Astrocyte (in vitro differentiated cells and primary cell): Measurements from ENCODE around the gene TMEM130. TPM values are rescaled to one million over a fixed set of nuclear protein-coding genes. Genes with fewer than 3 reads are reported as not detected.

ENCODE experiments used
- DNase-seq: peaks from one replicate; pipeline ENCODE4 v3.0.0-alpha.2; 2010; ENCODE audit warnings: low read depth
- FAIRE-seq: peaks from 2 replicates; lab custom pipeline; 2011; peaks lifted over from hg19 to GRCh38; lab: Jason Lieb, UNC
- H2AFZ ChIP-seq: 2 replicates; pipeline ENCODE4 v1.6.0; 2012; ENCODE audit warnings: low read depth, low read length, inconsistent platforms
- H3K27ac ChIP-seq: 2 replicates; pipeline ENCODE4 v1.5.1; 2011; ENCODE audit warnings: low read depth, low read length, inconsistent platforms
- H3K27me3 ChIP-seq: 2 replicates; pipeline ENCODE4 v1.6.0; 2011; ENCODE audit warnings: low read length, inconsistent platforms; ENCODE audit not compliant: insufficient read depth
- H3K36me3 ChIP-seq: 2 replicates; pipeline ENCODE4 v1.5.1; 2011; ENCODE audit warnings: low read length, inconsistent platforms; ENCODE audit not compliant: insufficient read depth
- H3K4me1 ChIP-seq: 2 replicates; pipeline ENCODE4 v1.5.1; 2011; ENCODE audit warnings: low read length, inconsistent platforms; ENCODE audit not compliant: insufficient read depth
- H3K4me2 ChIP-seq: 2 replicates; pipeline ENCODE4 v1.6.0; 2012; ENCODE audit warnings: low read length, inconsistent platforms
- H3K4me3 ChIP-seq: 2 replicates; pipeline ENCODE4 v1.5.1; 2011; ENCODE audit warnings: low read depth, mild to moderate bottlenecking, low read length, inconsistent platforms; ENCODE audit not compliant: insufficient read depth
- H3K79me2 ChIP-seq: 2 replicates; pipeline ENCODE4 v1.6.0; 2012; ENCODE audit warnings: mild to moderate bottlenecking, low read length, inconsistent platforms; ENCODE audit not compliant: insufficient read depth
- H3K9ac ChIP-seq: 2 replicates; pipeline ENCODE4 v1.6.0; 2012; ENCODE audit warnings: mild to moderate bottlenecking, low read length, inconsistent platforms
- H3K9me3 ChIP-seq: 2 replicates; pipeline ENCODE4 v1.5.1; 2012; ENCODE audit warnings: low read depth, mild to moderate bottlenecking, low read length, inconsistent platforms; ENCODE audit not compliant: insufficient read depth
- H4K20me1 ChIP-seq: 2 replicates; pipeline ENCODE4 v1.6.0; 2012; ENCODE audit warnings: low read length, inconsistent platforms; ENCODE audit not compliant: insufficient read depth
- H3K27ac Mint-ChIP-seq: one replicate; pipeline ENCODE4 v1.8.0; 2021; ENCODE audit warnings: mild to moderate bottlenecking, mixed read lengths; ENCODE audit not compliant: unreplicated experiment
- H3K27me3 Mint-ChIP-seq: one replicate; pipeline ENCODE4 v1.8.0; 2021; ENCODE audit warnings: low read depth, mixed read lengths; ENCODE audit not compliant: unreplicated experiment
- H3K36me3 Mint-ChIP-seq: one replicate; pipeline ENCODE4 v1.8.0; 2021; ENCODE audit warnings: low read depth, mixed read lengths; ENCODE audit not compliant: unreplicated experiment
- H3K4me1 Mint-ChIP-seq: one replicate; pipeline ENCODE4 v1.8.0; 2021; ENCODE audit warnings: low read depth, mixed read lengths; ENCODE audit not compliant: unreplicated experiment
- H3K4me3 Mint-ChIP-seq: one replicate; pipeline ENCODE4 v1.8.0; 2021; ENCODE audit warnings: mild to moderate bottlenecking, moderate library complexity, mixed read lengths; ENCODE audit not compliant: unreplicated experiment
- H3K9me3 Mint-ChIP-seq: one replicate; pipeline ENCODE4 v1.8.0; 2021; ENCODE audit warnings: mild to moderate bottlenecking, mixed read lengths; ENCODE audit not compliant: unreplicated experiment
- CTCF ChIP-seq: IDR thresholded peaks from 2 replicates; pipeline ENCODE4 v1.5.1; 2011; ENCODE audit warnings: low read depth, mild to moderate bottlenecking, inconsistent platforms, low read length, moderate library complexity; ENCODE audit not compliant: insufficient read depth
- EZH2 ChIP-seq: IDR thresholded peaks from 2 replicates; pipeline ENCODE4 v1.6.1; 2012; ENCODE audit warnings: mild to moderate bottlenecking, low read length, inconsistent platforms; ENCODE audit not compliant: insufficient read depth
- total RNA-seq: library from RNA; stranded (reverse); gene quantifications from 2 replicates; pipeline ENCODE4 v1.2.1, GENCODE V29; 2021

Gene TMEM130
- total RNA-seq, 1 donor from 2014 or later = 12.4 TPM

GRCh38 chr7:98900815-98901214 lies 31.0 kb upstream of the TMEM130 start:
- H3K36me3 Mint-ChIP-seq = peaks cover 44% of the 10 kb centered on the region
- no peak for TF ChIP-seq EZH2
- no peak for TF ChIP-seq CTCF
- no peaks in the 10 kb centered on the region for H3K27me3 Mint-ChIP-seq
- FAIRE-seq = no peak
- H3K4me2 ChIP-seq = no peak overlapping the region
- H3K4me1 Mint-ChIP-seq = no peaks in the 10 kb centered on the region
- no peak overlapping the region for H3K27ac Mint-ChIP-seq
- DNase-seq = no peak
- peaks cover 64% of the 10 kb centered on the region for H3K36me3 ChIP-seq
- H3K79me2 ChIP-seq = no peaks in the 10 kb centered on the region
- no peaks in the 10 kb centered on the region for H3K27me3 ChIP-seq
- H3K9ac ChIP-seq = no peak overlapping the region
- no peak overlapping the region for H2AFZ ChIP-seq
- peaks cover 18% of the 10 kb centered on the region for H4K20me1 ChIP-seq
- H3K9me3 Mint-ChIP-seq = no peaks in the 10 kb centered on the region
- no peak overlapping the region for H3K27ac ChIP-seq
- no peak overlapping the region for H3K4me3 Mint-ChIP-seq
- H3K4me3 ChIP-seq = no peak overlapping the region
- H3K4me1 ChIP-seq = no peaks in the 10 kb centered on the region
- no peaks in the 10 kb centered on the region for H3K9me3 ChIP-seq

GRCh38 chr7:98899816-98900215 lies 30.0 kb upstream of the TMEM130 start:
- H4K20me1 ChIP-seq = peaks cover 8% of the 10 kb centered on the region
- no peak overlapping the region for H3K27ac ChIP-seq
- H3K79me2 ChIP-seq = no peaks in the 10 kb centered on the region
- Mint-ChIP-seq H3K36me3 (peaks cover 38% of the 10 kb centered on the region), H3K4me3 (no peak overlapping the region), H3K4me1 (no peaks in the 10 kb centered on the region), H3K27ac (no peak overlapping the region), H3K27me3 (no peaks in the 10 kb centered on the region), H3K9me3 (no peaks in the 10 kb centered on the region)
- H2AFZ ChIP-seq = no peak overlapping the region
- TF ChIP-seq CTCF (no peak), EZH2 (no peak)
- FAIRE-seq (no peak), DNase-seq (no peak)
- H3K9ac ChIP-seq = no peak overlapping the region
- no peak overlapping the region for H3K4me3 ChIP-seq
- no peaks in the 10 kb centered on the region for H3K4me1 ChIP-seq
- H3K27me3 ChIP-seq = no peaks in the 10 kb centered on the region
- no peak overlapping the region for H3K4me2 ChIP-seq
- H3K36me3 ChIP-seq = peaks cover 54% of the 10 kb centered on the region
- no peaks in the 10 kb centered on the region for H3K9me3 ChIP-seq

GRCh38 chr7:98892609-98893008 lies 22.8 kb upstream of the TMEM130 start:
- Mint-ChIP-seq H3K4me3 (no peak overlapping the region), H3K4me1 (no peaks in the 10 kb centered on the region), H3K36me3 (peaks cover 5% of the 10 kb centered on the region), H3K27me3 (no peaks in the 10 kb centered on the region), H3K27ac (no peak overlapping the region), H3K9me3 (no peaks in the 10 kb centered on the region)
- TF ChIP-seq EZH2 (no peak), CTCF (no peak)
- peaks cover 27% of the 10 kb centered on the region for H3K36me3 ChIP-seq
- no peaks in the 10 kb centered on the region for H3K27me3 ChIP-seq
- H2AFZ ChIP-seq = no peak overlapping the region
- H3K9ac ChIP-seq = no peak overlapping the region
- peaks cover 14% of the 10 kb centered on the region for H4K20me1 ChIP-seq
- no peak overlapping the region for H3K27ac ChIP-seq
- H3K79me2 ChIP-seq = peaks cover 7% of the 10 kb centered on the region
- no peak overlapping the region for H3K4me3 ChIP-seq
- no peak overlapping the region for H3K4me2 ChIP-seq
- H3K4me1 ChIP-seq = no peaks in the 10 kb centered on the region
- no peak for DNase-seq
- no peaks in the 10 kb centered on the region for H3K9me3 ChIP-seq
- FAIRE-seq = no peak
